Muscle layer of duodenum (tissue), 2 donors: Measurements from ENCODE around the gene ARHGEF16.

ENCODE experiments used
- H3K27ac ChIP-seq: one replicate; pipeline ENCODE4 v1.7.0; 2013; ENCODE audit warnings: mild to moderate bottlenecking, low read length
- H3K27me3 ChIP-seq: one replicate; pipeline ENCODE4 v1.7.0; 2013; ENCODE audit warnings: low read depth, mild to moderate bottlenecking, control low read depth, low read length
- H3K36me3 ChIP-seq, 2 donors: one replicate each; pipeline ENCODE4 v1.7.0; 2013; ENCODE audit warnings: low read length in 2 of 2, control low read depth in 1 of 2, mild to moderate bottlenecking in 1 of 2; ENCODE audit not compliant: insufficient read depth in 2 of 2, control insufficient read depth in 1 of 2
- H3K4me1 ChIP-seq, 2 donors: one replicate each; pipeline ENCODE4 v1.7.0; 2013; ENCODE audit warnings: low read length in 2 of 2, mild to moderate bottlenecking in 2 of 2, control low read depth in 1 of 2, moderate library complexity in 1 of 2; ENCODE audit not compliant: insufficient read depth in 2 of 2, control insufficient read depth in 1 of 2
- H3K4me3 ChIP-seq, 2 donors: one replicate each; pipeline ENCODE4 v1.7.0; 2013; ENCODE audit warnings: low read length in 2 of 2, low read depth in 1 of 2, mild to moderate bottlenecking in 1 of 2
- H3K9me3 ChIP-seq, 2 donors: one replicate each; pipeline ENCODE4 v1.7.0; 2013; ENCODE audit warnings: low read length in 2 of 2, control low read depth in 1 of 2, mild to moderate bottlenecking in 1 of 2; ENCODE audit not compliant: control insufficient read depth in 1 of 2
- donor health status: healthy.

The ARHGEF16 gene

DNA sequence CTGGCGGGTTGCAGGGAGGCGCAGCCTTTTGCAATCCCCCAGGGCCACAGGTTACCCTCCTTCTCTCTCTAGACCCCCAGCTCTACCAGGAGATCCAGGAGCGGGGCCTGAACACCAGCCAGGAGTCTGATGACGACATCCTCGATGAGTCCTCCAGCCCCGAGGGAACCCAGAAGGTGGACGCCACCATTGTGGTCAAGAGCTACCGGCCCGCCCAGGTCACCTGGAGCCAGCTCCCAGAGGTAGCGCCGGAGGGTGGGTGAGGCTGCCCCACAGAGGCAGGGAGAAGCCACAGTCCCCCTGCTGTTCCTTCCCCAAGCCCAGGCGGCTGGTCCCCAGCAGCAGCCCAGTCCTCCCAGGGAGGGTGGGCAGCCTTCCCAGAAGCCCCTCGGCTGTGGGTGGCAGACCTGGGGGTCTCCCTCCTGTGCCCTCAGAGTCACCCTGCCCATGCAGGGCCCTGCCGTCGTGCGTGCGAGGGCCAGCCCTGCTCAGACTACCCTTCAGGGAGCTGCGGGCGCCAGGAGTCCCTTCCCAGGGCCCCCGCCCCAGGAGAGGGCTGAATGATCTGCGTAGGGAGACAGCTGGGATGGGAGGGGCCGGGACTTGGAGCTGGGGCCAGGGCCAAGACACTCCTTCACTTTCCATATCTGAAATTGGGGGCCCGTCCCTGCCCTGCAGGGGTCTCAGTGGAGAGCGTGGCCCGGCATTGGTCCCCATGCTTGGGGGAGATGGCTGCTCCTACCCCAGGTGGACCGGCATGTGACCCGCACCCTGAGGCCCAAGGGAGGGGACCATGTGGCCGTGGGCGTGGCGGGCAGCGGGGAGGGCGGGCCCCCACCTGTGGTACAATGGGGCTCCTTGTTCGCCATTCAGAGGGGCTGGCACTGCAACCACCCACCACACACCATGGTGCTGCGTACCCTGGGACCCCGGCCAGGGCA is 12.9 kb downstream of the ARHGEF16 start:
- Histone ChIP-seq H3K27ac (no peak overlapping the region), H3K4me1 (peaks cover 0 to 7% of the 10 kb centered on the region in 2 donors), H3K27me3 (no peaks in the 10 kb centered on the region), H3K9me3 (no peaks in the 10 kb centered on the region), H3K36me3 (no peaks in the 10 kb centered on the region), H3K4me3 (no peak overlapping the region)

DNA sequence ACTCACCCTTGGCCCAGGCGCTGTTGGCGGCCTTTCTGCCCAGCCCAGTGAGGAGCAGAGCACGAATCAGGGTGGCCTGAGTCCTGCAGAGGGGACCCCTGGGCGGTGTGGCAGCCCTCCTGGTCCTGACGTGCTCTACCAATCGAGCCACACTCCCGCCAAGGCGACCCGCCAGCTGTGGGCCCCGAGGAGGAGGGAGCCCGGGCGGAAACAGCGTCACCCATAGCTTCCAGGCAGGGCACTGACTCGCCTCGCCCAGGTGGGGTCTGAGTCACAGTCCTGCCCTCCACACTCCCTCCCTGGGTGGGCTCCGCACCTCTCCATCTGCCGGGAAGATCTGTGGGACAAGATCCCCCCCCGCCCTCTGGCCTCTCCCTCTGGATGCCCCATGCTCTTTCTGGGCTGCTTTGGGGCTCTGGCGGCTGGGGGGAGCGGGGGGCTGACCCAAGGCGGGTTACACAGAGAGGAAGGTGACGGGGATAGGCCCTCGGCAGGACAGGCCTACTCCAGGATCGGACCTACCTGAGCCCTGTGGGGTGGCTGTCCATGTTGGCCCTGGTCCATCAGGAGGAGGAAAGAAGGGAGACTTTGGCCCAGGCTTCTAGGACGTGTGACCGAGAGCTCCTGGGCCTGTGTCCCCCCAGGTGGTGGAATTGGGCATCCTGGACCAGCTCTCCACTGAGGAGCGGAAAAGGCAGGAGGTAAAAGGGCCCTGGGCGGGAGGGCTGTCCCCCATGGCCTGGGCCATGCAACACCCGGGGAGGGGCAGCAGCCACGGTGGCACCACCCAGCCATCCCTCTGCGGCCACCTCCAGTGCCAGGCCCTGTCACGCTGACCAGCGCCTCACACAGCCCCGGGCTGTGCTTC is 14.0 kb downstream of the ARHGEF16 start:
- no peak overlapping the region for H3K27ac ChIP-seq
- H3K36me3 ChIP-seq: no peaks in the 10 kb centered on the region
- H3K9me3 ChIP-seq: no peaks in the 10 kb centered on the region
- no peaks in the 10 kb centered on the region for H3K27me3 ChIP-seq
- H3K4me3 ChIP-seq: no peak overlapping the region
- peaks cover 0 to 7% of the 10 kb centered on the region in 2 donors for H3K4me1 ChIP-seq

DNA sequence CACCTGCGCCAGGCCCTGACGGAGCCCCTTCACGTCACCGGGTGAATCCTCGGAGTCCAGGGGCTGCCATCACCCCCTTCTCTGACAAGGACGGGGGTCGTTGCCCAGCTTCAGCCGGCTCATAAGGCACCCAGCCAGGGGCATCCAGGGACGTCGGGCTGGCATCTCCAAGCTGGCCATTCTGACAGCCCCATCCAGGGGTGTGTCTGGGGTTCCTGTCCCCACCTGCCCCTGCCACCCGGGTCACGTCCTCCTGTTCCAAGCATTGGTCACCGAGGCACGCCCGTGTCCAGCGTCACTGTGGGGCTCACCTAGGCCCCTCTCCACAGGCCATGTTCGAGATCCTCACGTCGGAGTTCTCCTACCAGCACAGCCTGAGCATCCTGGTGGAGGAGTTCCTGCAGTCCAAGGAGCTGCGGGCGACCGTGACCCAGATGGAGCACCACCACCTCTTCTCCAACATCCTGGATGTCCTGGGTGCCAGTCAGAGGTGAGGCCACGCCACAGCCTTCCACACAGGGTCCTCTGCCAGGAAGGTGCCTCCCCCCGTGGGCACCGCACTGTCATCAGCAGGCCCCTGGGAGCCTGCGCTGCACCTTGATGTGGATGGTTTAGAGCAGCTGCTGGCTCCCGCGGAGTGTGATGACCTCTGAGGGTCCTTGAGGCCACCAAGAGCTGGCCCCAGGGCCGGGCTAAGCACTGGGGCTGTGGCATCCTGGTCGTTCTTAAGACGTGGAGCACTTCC is 14.8 kb downstream of the ARHGEF16 start:
- Histone ChIP-seq H3K4me1 (peaks cover 0 to 7% of the 10 kb centered on the region in 2 donors), H3K27ac (no peak overlapping the region), H3K36me3 (peaks cover 0 to 3% of the 10 kb centered on the region in 2 donors), H3K4me3 (no peak overlapping the region), H3K27me3 (no peaks in the 10 kb centered on the region), H3K9me3 (no peaks in the 10 kb centered on the region)

DNA sequence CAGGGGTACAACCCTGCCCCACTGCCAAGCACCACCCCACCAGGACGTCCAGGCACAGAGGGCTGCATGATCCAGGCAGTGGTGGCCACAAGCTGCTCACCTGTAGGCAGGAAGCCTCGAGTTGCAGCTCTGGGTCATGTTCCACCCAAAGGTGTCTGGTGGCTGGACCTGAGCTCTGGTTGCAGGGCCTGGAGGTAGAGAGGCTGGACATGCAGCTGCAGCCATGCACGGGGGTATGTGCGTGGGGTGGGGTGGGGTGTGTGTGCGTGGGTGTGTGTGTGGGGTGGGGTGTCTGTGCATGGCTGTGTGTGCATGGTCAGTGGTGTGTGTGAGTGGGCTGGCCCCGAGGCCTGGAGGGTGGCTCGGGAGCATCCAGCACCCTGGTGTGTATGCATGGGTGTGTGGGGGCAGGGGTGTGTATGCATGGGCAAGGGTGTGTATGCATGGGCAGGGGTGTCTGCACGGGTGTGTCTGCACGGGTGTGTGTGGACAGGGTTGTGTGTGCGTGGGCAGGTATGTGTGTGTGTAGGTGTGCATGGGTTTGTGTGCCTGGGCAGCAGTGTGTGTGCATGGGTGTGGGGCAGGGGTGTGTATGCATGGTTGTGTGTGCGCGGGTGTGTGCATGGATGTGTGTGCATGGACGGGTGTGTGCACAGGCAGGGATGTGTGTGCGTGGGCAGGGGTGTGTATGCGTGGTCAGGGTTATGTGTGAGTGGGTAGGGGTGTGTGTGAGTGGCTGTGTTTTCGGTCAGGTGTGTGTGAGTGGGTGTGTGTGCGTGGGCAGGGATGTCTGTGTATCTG is 15.6 kb downstream of the ARHGEF16 start:
- H3K4me1 ChIP-seq: peaks cover 0 to 7% of the 10 kb centered on the region in 2 donors
- no peak overlapping the region for H3K27ac ChIP-seq
- no peaks in the 10 kb centered on the region for H3K27me3 ChIP-seq
- H3K4me3 ChIP-seq: no peak overlapping the region
- H3K9me3 ChIP-seq: no peaks in the 10 kb centered on the region
- peaks cover 0 to 3% of the 10 kb centered on the region in 2 donors for H3K36me3 ChIP-seq

DNA sequence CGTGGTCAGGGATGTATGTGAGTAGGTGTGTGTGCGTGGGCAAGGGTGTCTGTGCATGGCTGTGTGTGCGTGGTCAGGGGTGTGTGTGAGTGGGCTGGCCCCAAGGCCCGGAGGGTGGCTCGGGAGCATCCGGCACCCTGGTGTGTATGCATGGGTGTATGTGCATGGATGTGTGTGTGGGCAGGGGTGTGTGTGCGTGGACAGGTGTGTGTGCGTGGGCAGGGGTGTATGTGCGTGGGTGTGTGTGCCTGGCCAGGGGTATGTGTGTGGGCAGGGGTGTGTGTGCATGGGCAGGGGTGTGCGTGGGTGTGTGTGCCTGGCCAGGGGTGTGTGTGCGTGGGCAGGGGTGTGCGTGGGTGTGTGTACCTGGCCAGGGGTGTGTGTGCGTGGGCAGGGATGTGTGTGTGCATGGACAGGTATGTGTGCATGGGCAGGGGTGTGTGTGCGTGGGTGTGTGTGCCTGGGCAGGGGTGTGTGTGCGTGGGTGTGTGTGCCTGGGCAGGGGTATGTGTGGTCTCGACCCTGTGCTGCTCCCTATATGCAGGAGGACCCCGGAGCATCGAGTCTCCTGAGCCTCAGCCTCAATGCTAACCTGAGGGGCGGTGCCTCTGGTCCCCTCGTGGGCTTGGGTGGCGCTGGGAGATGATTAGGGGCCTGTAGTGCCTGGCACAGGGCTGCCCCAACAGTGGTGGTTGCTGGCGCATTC is 16.3 kb downstream of the ARHGEF16 start:
- no peak overlapping the region for H3K4me3 ChIP-seq
- H3K36me3 ChIP-seq: peaks cover 0 to 3% of the 10 kb centered on the region in 2 donors
- peaks cover 0 to 7% of the 10 kb centered on the region in 2 donors for H3K4me1 ChIP-seq
- H3K27me3 ChIP-seq: no peaks in the 10 kb centered on the region
- H3K9me3 ChIP-seq: no peaks in the 10 kb centered on the region
- no peak overlapping the region for H3K27ac ChIP-seq

DNA sequence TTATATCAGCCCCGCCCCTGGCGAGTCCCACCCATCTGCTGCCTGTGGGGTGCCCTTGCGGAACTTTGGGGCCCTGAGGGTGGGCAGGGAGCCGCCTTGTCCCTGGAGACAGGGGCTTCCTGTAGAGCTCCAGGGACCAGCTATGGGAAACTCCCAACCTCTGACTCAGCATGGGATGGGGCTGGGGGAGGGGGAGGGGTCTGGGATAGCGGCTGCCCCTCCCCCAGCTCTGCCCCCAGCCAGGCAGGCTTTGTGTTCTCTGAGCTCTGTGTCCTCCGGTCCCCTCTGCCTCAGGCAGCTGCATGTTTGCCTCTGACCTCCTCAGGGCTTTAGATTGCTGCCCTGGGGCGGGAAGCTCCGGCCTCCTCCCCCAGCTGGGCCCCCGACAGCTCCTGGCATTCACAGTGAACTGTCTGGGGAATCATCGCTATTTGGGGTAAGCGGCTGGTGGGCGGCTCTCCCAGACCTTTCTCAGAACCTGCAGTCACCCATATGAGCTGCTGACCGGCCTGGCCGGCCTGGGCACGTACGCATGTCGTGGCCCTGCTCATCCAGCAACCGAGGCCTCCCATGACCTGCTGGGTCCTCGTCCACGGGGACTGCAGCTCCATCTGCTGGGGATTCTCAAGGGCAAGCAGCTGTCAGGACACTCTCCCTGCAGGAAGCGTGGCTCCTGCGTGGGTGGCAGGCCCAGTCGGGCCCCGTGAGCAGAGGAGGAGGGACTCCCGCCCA is 17.1 kb downstream of the ARHGEF16 start:
- Histone ChIP-seq H3K4me1 (peaks cover 0 to 7% of the 10 kb centered on the region in 2 donors), H3K36me3 (peaks cover 0 to 3% of the 10 kb centered on the region in 2 donors), H3K4me3 (no peak overlapping the region), H3K27ac (no peak overlapping the region), H3K9me3 (no peaks in the 10 kb centered on the region), H3K27me3 (no peaks in the 10 kb centered on the region)

DNA sequence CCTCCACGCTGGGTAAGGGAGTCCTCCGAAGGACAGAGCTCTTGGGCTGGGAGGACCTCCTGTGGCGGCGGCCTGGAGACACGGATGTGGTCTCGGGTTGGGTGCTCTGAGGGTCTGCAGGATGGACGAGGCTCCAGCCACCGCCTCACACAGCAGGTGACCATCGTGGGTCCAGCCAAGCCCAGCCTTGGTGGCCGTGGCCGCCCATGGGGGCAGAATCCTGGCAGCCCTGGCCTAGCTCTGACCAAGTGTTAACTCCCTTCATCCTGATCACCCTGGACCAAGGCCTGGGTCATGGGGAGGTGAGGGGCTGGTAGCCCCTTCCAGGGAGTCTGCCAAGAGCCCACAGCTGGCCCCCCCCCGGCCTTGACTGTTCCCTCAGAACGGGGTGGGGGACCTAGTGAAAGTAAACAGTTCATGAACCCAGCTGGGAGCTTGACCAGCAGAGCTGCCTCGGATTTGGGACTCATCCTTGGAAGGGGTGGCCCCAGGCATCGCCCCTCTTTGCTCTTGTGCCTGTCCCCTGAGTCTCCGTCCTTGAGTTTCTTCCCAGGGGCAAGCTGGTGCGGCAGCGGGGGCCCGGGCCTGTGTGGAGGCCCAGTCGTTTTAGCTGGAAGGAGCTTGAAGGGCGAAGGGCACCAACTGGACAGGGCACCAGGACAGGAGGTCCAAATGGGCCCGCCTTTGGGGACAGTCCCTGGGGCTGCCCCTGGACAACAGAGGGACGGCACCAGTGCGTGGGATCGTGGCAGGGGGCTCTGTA is 17.8 kb downstream of the ARHGEF16 start:
- Histone ChIP-seq H3K27ac (no peak overlapping the region), H3K9me3 (no peaks in the 10 kb centered on the region), H3K4me3 (no peak overlapping the region), H3K36me3 (peaks cover 0 to 3% of the 10 kb centered on the region in 2 donors), H3K4me1 (peaks cover 0 to 7% of the 10 kb centered on the region in 2 donors), H3K27me3 (no peaks in the 10 kb centered on the region)

DNA sequence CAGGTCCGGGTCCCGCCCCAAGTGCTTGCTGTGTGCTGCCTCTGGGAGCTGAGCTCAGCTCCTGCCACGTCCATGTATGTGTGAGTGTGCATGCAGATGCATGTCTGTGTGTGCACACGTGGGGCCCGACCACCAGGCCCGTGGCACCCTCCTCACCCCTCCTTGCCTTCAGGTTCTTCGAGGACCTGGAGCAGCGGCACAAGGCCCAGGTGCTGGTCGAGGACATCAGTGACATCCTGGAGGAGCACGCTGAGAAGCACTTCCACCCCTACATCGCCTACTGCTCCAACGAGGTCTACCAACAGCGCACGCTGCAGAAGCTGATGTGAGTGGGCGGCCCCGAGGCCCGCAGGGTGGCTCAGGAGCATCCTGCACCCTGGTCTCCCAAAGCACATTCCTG is 18.4 kb downstream of the ARHGEF16 start:
- H3K9me3 ChIP-seq: no peaks in the 10 kb centered on the region
- no peak overlapping the region for H3K27ac ChIP-seq

DNA sequence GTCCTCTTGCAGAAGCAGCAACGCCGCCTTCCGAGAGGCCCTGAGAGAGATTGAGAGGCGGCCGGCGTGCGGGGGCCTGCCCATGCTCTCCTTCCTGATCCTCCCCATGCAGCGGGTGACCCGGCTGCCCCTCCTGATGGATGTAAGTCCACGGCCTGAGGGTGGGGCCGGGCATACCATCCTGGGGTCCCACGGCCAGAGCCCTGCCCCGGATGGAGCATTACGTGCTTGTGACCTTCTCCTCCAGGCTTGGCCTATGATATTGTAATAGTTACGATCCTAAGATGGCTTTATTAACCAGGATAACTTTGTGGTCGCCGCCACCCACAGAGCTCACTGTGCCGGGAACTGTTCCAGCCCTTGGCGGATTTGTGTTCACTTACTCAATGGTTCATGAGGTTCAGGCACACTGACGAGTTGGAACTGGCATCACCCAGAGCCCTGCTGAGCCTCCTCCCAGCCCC is 18.9 kb downstream of the ARHGEF16 start:
- H3K4me3 ChIP-seq: no peak overlapping the region
- peaks cover 0 to 3% of the 10 kb centered on the region in 2 donors for H3K36me3 ChIP-seq
- H3K27me3 ChIP-seq: no peaks in the 10 kb centered on the region
- H3K27ac ChIP-seq: no peak overlapping the region
- H3K9me3 ChIP-seq: no peaks in the 10 kb centered on the region
- peaks cover 0 to 7% of the 10 kb centered on the region in 2 donors for H3K4me1 ChIP-seq

More for the DNA sequence above, 18.4 kb downstream of the ARHGEF16 start:
- Histone ChIP-seq H3K27me3 (no peaks in the 10 kb centered on the region), H3K4me1 (peaks cover 0 to 7% of the 10 kb centered on the region in 2 donors), H3K36me3 (peaks cover 0 to 3% of the 10 kb centered on the region in 2 donors), H3K4me3 (no peak overlapping the region)
